Natural killer cell (primary cell): Measurements from ENCODE around the gene RTKN. TPM values are rescaled to one million over a fixed set of nuclear protein-coding genes. Genes with fewer than 3 reads are reported as not detected.
"Not testable (repeated sequence)": the region's sequence is repeated elsewhere in the genome, so short reads cannot be mapped to it uniquely, and the experiment has no call there.

Experiments
- ATAC-seq, 3 donors: fragments of 150-1000 bp in 2 of 3; fragments of 200-7000 bp in 1 of 3; cut with Tn5 transposase; 1 replicate in 1 of 3; 2 replicates in 2 of 3; pipeline ENCODE4 v1.10.0; 2021; ENCODE audit warnings: mild to moderate bottlenecking in 2 of 3, moderate library complexity in 2 of 3
- DNase-seq, 2 donors: peaks; one replicate each; pipeline versions ENCODE4 v3.0.0 to v3.0.0-alpha.2; 2013 to 2021; ENCODE audit warnings: mixed read lengths in 1 of 2
- H3K27ac ChIP-seq: one replicate; pipeline ENCODE4 v1.5.1; 2013; ENCODE audit warnings: mild to moderate bottlenecking, low read length
- H3K27me3 ChIP-seq: one replicate; pipeline ENCODE4 v1.6.1; 2013; ENCODE audit warnings: low read length; ENCODE audit not compliant: control insufficient read depth, insufficient read depth
- H3K36me3 ChIP-seq: one replicate; pipeline ENCODE4 v1.6.1; 2013; ENCODE audit warnings: low read length; ENCODE audit not compliant: control insufficient read depth, insufficient read depth
- H3K4me1 ChIP-seq: one replicate; pipeline ENCODE4 v1.6.1; 2013; ENCODE audit warnings: low read length; ENCODE audit not compliant: control insufficient read depth, insufficient read depth
- H3K4me3 ChIP-seq: one replicate; pipeline ENCODE4 v1.5.1; 2013; ENCODE audit warnings: low read length
- H3K9me3 ChIP-seq: one replicate; pipeline ENCODE4 v1.6.1; 2013; ENCODE audit warnings: low read length; ENCODE audit not compliant: control insufficient read depth, insufficient read depth
- H3K27ac Mint-ChIP-seq, 2 donors: one replicate each; pipeline ENCODE4 v1.8.0; 2022; ENCODE audit warnings: mild to moderate bottlenecking in 2 of 2, mixed read lengths in 2 of 2, moderate library complexity in 1 of 2
- H3K27me3 Mint-ChIP-seq, 2 donors: one replicate each; pipeline ENCODE4 v1.8.0; 2022; ENCODE audit warnings: low read depth in 2 of 2, mixed read lengths in 2 of 2
- H3K36me3 Mint-ChIP-seq: one replicate; pipeline ENCODE4 v1.8.0; 2022; ENCODE audit warnings: mixed read lengths
- H3K4me1 Mint-ChIP-seq, 2 donors: one replicate each; pipeline ENCODE4 v1.8.0; 2022; ENCODE audit warnings: mixed read lengths in 2 of 2
- H3K4me3 Mint-ChIP-seq: one replicate; pipeline ENCODE4 v1.8.0; 2022; ENCODE audit warnings: mild to moderate bottlenecking, moderate library complexity, mixed read lengths
- H3K9me3 Mint-ChIP-seq, 2 donors: one replicate each; pipeline ENCODE4 v1.8.0; 2022; ENCODE audit warnings: mixed read lengths in 2 of 2
- CTCF ChIP-seq: fragments of 200-600 bp; IDR thresholded peaks from one replicate; pipeline ENCODE4 v1.8.0; 2022; ENCODE audit warnings: antibody characterized with exemption
- WGBS: methylation state at CpG from one replicate; pipeline ENCODE4 v1.1.7; 2013; ENCODE audit warnings: missing lambda C conversion rate; ENCODE audit not compliant: insufficient coverage; 5-methylcytosine and 5-hydroxymethylcytosine counted together
- intact Hi-C: fragments of 100-400 bp; cut with micrococcal nuclease; formaldehyde crosslinking; loops from one replicate; pipeline ENCODE4 v1.14.2; 2022
- total RNA-seq, 4 donors: library from RNA; stranded (reverse); fragments of 120-200 nt in 1 of 4; gene quantifications; one replicate each; pipeline versions ENCODE4 v1.2.3 to v1.2.4, GENCODE V29; 2013 to 2022

RTKN gene
- total RNA-seq, 3 donors from 2014 or later (not counting 1 experiment from before 2014, with no cell fraction given) = 11.0 to 26.5 (median 15.1) TPM

DNA sequence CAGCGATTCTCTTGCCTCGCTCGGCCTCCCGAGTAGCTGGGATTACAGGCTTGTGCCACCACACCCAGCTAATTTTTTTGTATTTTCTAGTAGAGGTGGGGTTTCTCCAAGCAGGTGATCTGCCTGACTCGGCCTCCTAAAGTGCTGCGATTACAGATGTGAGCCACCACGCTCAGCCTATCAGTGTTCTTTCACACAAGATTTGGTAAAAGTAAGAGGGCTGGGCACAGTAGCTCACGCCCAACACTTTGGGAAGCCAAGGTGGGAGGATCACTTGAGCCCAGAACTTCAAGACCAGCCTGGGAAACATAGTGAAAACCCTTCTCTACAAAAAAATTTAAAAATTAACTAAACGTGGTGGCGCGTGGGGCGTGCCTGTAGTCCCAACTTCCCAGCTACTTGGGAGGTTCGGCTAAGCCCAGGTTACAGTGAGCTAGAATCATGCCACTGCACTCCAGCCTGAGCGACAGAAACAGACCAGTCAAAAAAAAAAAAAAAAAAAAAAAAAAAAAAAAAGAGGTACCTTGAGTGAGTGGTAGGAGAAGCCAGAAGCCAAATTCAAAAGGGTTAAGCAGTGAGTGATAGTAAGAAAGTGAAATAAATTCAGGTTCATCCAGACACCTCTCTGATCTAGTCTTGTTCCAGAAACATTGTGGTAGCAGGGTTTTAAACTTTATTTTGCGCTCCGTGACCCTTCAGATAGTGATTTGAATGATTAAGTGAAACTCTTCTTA lies 29.8 kb upstream of the RTKN start:
- Histone ChIP-seq H3K36me3 (peaks cover 14% of the 10 kb centered on the region), H3K27ac (peak overlapping the region; percentile 82), H3K4me3 (peak overlapping the region; percentile 50), H3K27me3 (no peaks in the 10 kb centered on the region), H3K9me3 (no peaks in the 10 kb centered on the region), H3K4me1 (peaks cover 24% of the 10 kb centered on the region)
- 74% methylated on average over 14 of the region's 16 CpGs for WGBS
- peak overlapping the region; percentile 95 for H3K4me3 Mint-ChIP-seq
- no peak for TF ChIP-seq CTCF
- peak in 1 of 3 donors; percentile 20 for ATAC-seq
- peaks cover 22 to 27% of the 10 kb centered on the region in 2 donors for H3K4me1 Mint-ChIP-seq
- intact Hi-C loops = loop anchor here (1.0 kb wide), 2 partner anchors 12 to 13 kb away; partner anchors contain the start of genes TTC31 and WBP1
- no peaks in the 10 kb centered on the region for H3K36me3 Mint-ChIP-seq
- H3K9me3 Mint-ChIP-seq = no peaks in the 10 kb centered on the region
- H3K27ac Mint-ChIP-seq = peak overlapping the region; percentile 97 to 98
- H3K27me3 Mint-ChIP-seq = no peaks in the 10 kb centered on the region
- DNase-seq = no peak

- ATAC-seq, H3K9me3 Mint-ChIP-seq, H3K36me3 Mint-ChIP-seq, H3K9me3 ChIP-seq, H3K27me3 ChIP-seq, H3K27ac ChIP-seq, H3K27me3 Mint-ChIP-seq, intact Hi-C loops, DNase-seq, H3K4me3 ChIP-seq: not testable (repeated sequence)
- peaks cover 14% of the 10 kb centered on the region for H3K36me3 ChIP-seq
- Mint-ChIP-seq H3K27ac (peak overlapping the region; percentile 64 to 86), H3K4me3 (peak overlapping the region; percentile 74), H3K4me1 (peaks cover 23 to 31% of the 10 kb centered on the region in 2 donors)
- H3K4me1 ChIP-seq = peaks cover 29% of the 10 kb centered on the region
- WGBS = 96% methylated on average over 11 of the region's 12 CpGs
Measured at GRCh38 chr2:74470742-74471141, 29.0 kb upstream of the RTKN start.

GRCh38 chr2:74464406-74464805 lies 22.7 kb upstream of the RTKN start:
- peak overlapping the region; percentile 85 for H3K4me3 ChIP-seq
- H3K4me1 Mint-ChIP-seq = peaks cover 16 to 33% of the 10 kb centered on the region in 2 donors
- H3K4me3 Mint-ChIP-seq = peak overlapping the region; percentile 96
- no peaks in the 10 kb centered on the region for H3K9me3 Mint-ChIP-seq
- ATAC-seq (no peak), DNase-seq (peak in 1 of 2 donors; percentile 22)
- H3K36me3 ChIP-seq = peaks cover 10% of the 10 kb centered on the region
- H3K27me3 ChIP-seq = no peaks in the 10 kb centered on the region
- intact Hi-C loops = no loop called here
- peak overlapping the region; percentile 88 for H3K27ac ChIP-seq
- no peaks in the 10 kb centered on the region for H3K36me3 Mint-ChIP-seq
- H3K4me1 ChIP-seq = peaks cover 22% of the 10 kb centered on the region
- H3K27ac Mint-ChIP-seq = peak overlapping the region; percentile 97
- TF ChIP-seq CTCF = no peak
- WGBS = 12% methylated on average over 13 of the region's 13 CpGs
- no peaks in the 10 kb centered on the region for H3K27me3 Mint-ChIP-seq
- H3K9me3 ChIP-seq = no peaks in the 10 kb centered on the region

DNA sequence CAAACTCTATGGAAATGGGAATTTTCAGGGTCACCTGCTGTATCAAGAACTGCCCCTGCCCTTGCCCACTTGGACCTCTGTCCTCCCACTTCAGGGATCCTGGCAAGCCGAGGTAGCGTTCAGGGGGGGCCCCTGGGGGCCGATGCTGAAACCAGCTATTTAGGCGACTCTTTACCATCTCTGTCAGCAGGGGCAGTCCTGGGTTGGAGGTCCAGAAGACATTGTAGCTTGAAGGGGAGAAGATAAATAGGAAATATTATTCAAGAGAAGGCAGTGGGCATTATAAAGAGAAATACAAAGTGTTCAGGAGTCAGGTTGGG lies 21.0 kb upstream of the RTKN start:
- intact Hi-C loops = no loop called here
- H3K9me3 Mint-ChIP-seq = no peaks in the 10 kb centered on the region
- Histone ChIP-seq H3K4me1 (peaks cover 31% of the 10 kb centered on the region), H3K4me3 (no peak overlapping the region), H3K27ac (no peak overlapping the region), H3K36me3 (peaks cover 10% of the 10 kb centered on the region), H3K9me3 (no peaks in the 10 kb centered on the region), H3K27me3 (no peaks in the 10 kb centered on the region)
- DNase-seq (no peak), ATAC-seq (no peak)
- no peaks in the 10 kb centered on the region for H3K27me3 Mint-ChIP-seq
- H3K27ac Mint-ChIP-seq = peak overlapping the region in 1 of 2 donors; percentile 63
- H3K4me1 Mint-ChIP-seq = peaks cover 33 to 48% of the 10 kb centered on the region in 2 donors
- H3K36me3 Mint-ChIP-seq = no peaks in the 10 kb centered on the region
- peak overlapping the region; percentile 58 for H3K4me3 Mint-ChIP-seq
- 92% methylated on average over 4 of the region's 4 CpGs for WGBS
- TF ChIP-seq CTCF = no peak
